Measurements from ENCODE around the gene TSPAN8.
"Not testable (repeated sequence)": the region's sequence is repeated elsewhere in the genome, so short reads cannot be mapped to it uniquely, and the experiment has no call there.

TSPAN8 gene

GRCh38 chr12:71125515-71125914, 32.3 kb downstream of the TSPAN8 start:
- TF ChIP-seq CTCF (IDR thresholded peaks at IDR 0.05; ENCODE audit: low read depth, low read length, missing control alignments), result no peak
- H3K4me3 ChIP-seq (replicated peaks; ENCODE audit: low read depth, low read length), result no peak overlapping the region
- no peak for DNase-seq (ENCODE audit: extremely low read depth, low read depth)

GRCh38 chr12:71124835-71125460, 32.9 kb downstream of the TSPAN8 start:
- H3K4me3 ChIP-seq (replicated peaks; ENCODE audit: low read depth, low read length), result no peak overlapping the region
- no peak for DNase-seq (ENCODE audit: extremely low read depth, low read depth)
- no peak for TF ChIP-seq CTCF (IDR thresholded peaks at IDR 0.05; ENCODE audit: low read depth, low read length, missing control alignments)

- DNase-seq (ENCODE audit: extremely low read depth, low read depth); H3K4me3 ChIP-seq (replicated peaks; ENCODE audit: low read depth, low read length): not testable (repeated sequence)
Observed at GRCh38 chr12:71113148-71113547, 44.7 kb downstream of the TSPAN8 start.

GRCh38 chr12:71109834-71110233, 48.0 kb downstream of the TSPAN8 start:
- no peak for TF ChIP-seq CTCF (IDR thresholded peaks at IDR 0.05; ENCODE audit: low read depth, low read length, missing control alignments)
- no peak overlapping the region for H3K4me3 ChIP-seq (replicated peaks; ENCODE audit: low read depth, low read length)
- DNase-seq (ENCODE audit: extremely low read depth, low read depth), result no peak

- H3K4me3 ChIP-seq (replicated peaks; ENCODE audit: low read depth, low read length), result no peak overlapping the region
- no peak for DNase-seq (ENCODE audit: extremely low read depth, low read depth)
- TF ChIP-seq CTCF (IDR thresholded peaks at IDR 0.05; ENCODE audit: low read depth, low read length, missing control alignments), result no peak
Observed at GRCh38 chr12:71108355-71108754, 49.4 kb downstream of the TSPAN8 start.

GRCh38 chr12:71107936-71108335, 49.9 kb downstream of the TSPAN8 start:
- TF ChIP-seq CTCF (IDR thresholded peaks at IDR 0.05; ENCODE audit: low read depth, low read length, missing control alignments), result no peak
- no peak for DNase-seq (ENCODE audit: extremely low read depth, low read depth)
- no peak overlapping the region for H3K4me3 ChIP-seq (replicated peaks; ENCODE audit: low read depth, low read length)

GRCh38 chr12:71105956-71106355, 51.8 kb downstream of the TSPAN8 start:
- DNase-seq (ENCODE audit: extremely low read depth, low read depth), result no peak
- no peak for TF ChIP-seq CTCF (IDR thresholded peaks at IDR 0.05; ENCODE audit: low read depth, low read length, missing control alignments)
- H3K4me3 ChIP-seq (replicated peaks; ENCODE audit: low read depth, low read length), result no peak overlapping the region

Data from HFF-Myc (cell line).